GM12878 (cell line): ENCODE results near the gene SIK3. TPM values are rescaled to one million over a fixed set of nuclear protein-coding genes. Genes with fewer than 3 reads are reported as not detected.

Experiments
- ATAC-seq: fragments of 200-7000 bp; cut with Tn5 transposase; 3 replicates; pipeline ENCODE4 v1.9.1; 2020; ENCODE audit warnings: mild to moderate bottlenecking, moderate library complexity
- BruUV-seq: library from RNA; stranded (reverse); fragments of 400-500 nt; replicated peaks from 2 replicates; lab custom pipeline; 2021; lab: Mats Ljungman, UMichigan
- CTCF ChIA-PET: fragments of 300-600 bp; sonication (Branson Sonifier 250); formaldehyde crosslinking; extraction: SDS; loops from one replicate; lab custom pipeline; 2021; ENCODE audit warnings: inconsistent platforms; lab: Yijun Ruan, JAX
- POLR2A ChIA-PET: fragments of 350-600 bp; formaldehyde crosslinking; extraction: SDS; loops from one replicate; lab custom pipeline; 2021; ENCODE audit warnings: inconsistent platforms; lab: Charles Lee
- RAD21 ChIA-PET: fragments of 300-600 bp; sonication (Branson Sonifier 250); formaldehyde crosslinking; loops from one replicate; lab custom pipeline; 2023; ENCODE audit warnings: antibody characterized with exemption; ENCODE audit not compliant: unreplicated experiment; lab: Charles Lee
- SMC1A ChIA-PET: fragments of 300-600 bp; sonication (Branson Sonifier 250); formaldehyde crosslinking; loops from one replicate; lab custom pipeline; 2023; ENCODE audit not compliant: unreplicated experiment, uncharacterized antibody; lab: Charles Lee
- DNase-seq: peaks from one replicate; pipeline ENCODE4 v3.0.0-alpha.2; 2011; ENCODE audit warnings: low read depth, low spot score
- FAIRE-seq: peaks from 3 replicates; lab custom pipeline; 2011; peaks lifted over from hg19 to GRCh38; lab: Jason Lieb, UNC
- H2AFZ ChIP-seq: 2 replicates; pipeline ENCODE4 v1.6.0; 2011; ENCODE audit warnings: low read depth, low read length, control low read depth; ENCODE audit not compliant: control insufficient read depth
- H3K27ac ChIP-seq: 2 replicates; pipeline ENCODE4 v1.5.1; 2011; ENCODE audit warnings: control low read depth; ENCODE audit not compliant: control insufficient read depth, insufficient read depth
- H3K27me3 ChIP-seq, 2 experiments: replicated peaks in 1 of 2; 2 replicates each; pipeline versions ENCODE4 v1.6.0 to v1.6.1; 2011; ENCODE audit warnings: low read length in 1 of 2; ENCODE audit not compliant: control insufficient read depth in 2 of 2, insufficient read depth in 2 of 2
- H3K36me3 ChIP-seq, 2 experiments: 2 replicates each; pipeline ENCODE4 v1.5.1; 2011; ENCODE audit warnings: low read length in 1 of 2; ENCODE audit not compliant: control insufficient read depth in 2 of 2, insufficient read depth in 2 of 2
- H3K4me1 ChIP-seq: 2 replicates; pipeline ENCODE4 v1.6.1; 2011; ENCODE audit warnings: mild to moderate bottlenecking, low read length, moderate library complexity, mixed read lengths; ENCODE audit not compliant: control insufficient read depth, insufficient read depth
- H3K4me2 ChIP-seq: 2 replicates; pipeline ENCODE4 v1.6.0; 2011; ENCODE audit warnings: control low read depth; ENCODE audit not compliant: control insufficient read depth, insufficient read depth
- H3K4me3 ChIP-seq: fragments of 200-600 bp; sonication (generic); 2 replicates; pipeline ENCODE4 v1.5.1; 2016
- H3K79me2 ChIP-seq: 2 replicates; pipeline ENCODE4 v1.6.0; 2011; ENCODE audit warnings: low read length; ENCODE audit not compliant: control insufficient read depth, insufficient read depth
- H3K9ac ChIP-seq: 2 replicates; pipeline ENCODE4 v1.8.0; 2011; ENCODE audit warnings: low read length, control low read depth, mixed read lengths; ENCODE audit not compliant: control insufficient read depth, insufficient read depth
- H3K9me3 ChIP-seq: replicated peaks from 3 replicates; pipeline ENCODE4 v1.5.1; 2011; ENCODE audit warnings: mild to moderate bottlenecking, low read length; ENCODE audit not compliant: control insufficient read depth, insufficient read depth
- H4K20me1 ChIP-seq: 2 replicates; pipeline ENCODE4 v1.6.0; 2011; ENCODE audit not compliant: control insufficient read depth, insufficient read depth
- HDAC6 ChIP-seq: fragments of 200-600 bp; sonication (generic); IDR thresholded peaks from one replicate; pipeline ENCODE4 v1.8.0; 2017; ENCODE audit warnings: antibody characterized with exemption; ENCODE audit not compliant: unreplicated experiment
- SIX5 ChIP-seq: IDR thresholded peaks from 2 replicates; pipeline ENCODE4 v1.6.1; 2011; ENCODE audit warnings: mild to moderate bottlenecking, low read depth, low read length, moderate library complexity; ENCODE audit not compliant: severe bottlenecking
- STAT3 ChIP-seq: IDR thresholded peaks from 2 replicates; pipeline ENCODE4 v1.6.1; 2011; ENCODE audit warnings: low read depth, low read length, improper control_type of control experiment
- TCF3 ChIP-seq: IDR thresholded peaks from 2 replicates; pipeline ENCODE4 v1.6.1; 2012; ENCODE audit warnings: low read depth, mild to moderate bottlenecking, low read length, borderline replicate concordance; ENCODE audit not compliant: insufficient read depth
- ZNF217 ChIP-seq: fragments of 450-650 bp; IDR thresholded peaks from 2 replicates; pipeline ENCODE4 v1.6.1; 2017; ENCODE audit warnings: antibody characterized with exemption, mild to moderate bottlenecking
- WGBS: methylation state at CpG from one replicate; pipeline ENCODE4 v1.1.6; 2016; ENCODE audit warnings: low lambda C conversion rate; ENCODE audit not compliant: insufficient replicate concordance, insufficient coverage; ENCODE audit errors: missing lambda C conversion rate; 5-methylcytosine and 5-hydroxymethylcytosine counted together
- in situ Hi-C: fragments of 300-500 bp; cut with MboI; formaldehyde crosslinking; loops from 9 replicates; pipeline ENCODE4 v1.14.3; 2018; ENCODE audit warnings: mixed read lengths
- intact Hi-C: fragments of 100-400 bp; cut with micrococcal nuclease; formaldehyde crosslinking; loops from one replicate; pipeline ENCODE4 v1.14.2; 2022; ENCODE audit not compliant: unreplicated experiment
- polyA plus RNA-seq, 11 experiments: library from polyadenylated mRNA; depleted of rRNA in 4 of 11; unstranded in 6 of 11; stranded (reverse) in 5 of 11; fragments of >200 nt; fragmentation: Nextera tagmentation in 4 of 11; fragmentation: Illumina TruSeq in 1 of 11; extraction: Ambion mirVana in 4 of 11; extraction: Trizol in 1 of 11; gene quantifications; 1 replicate in 1 of 11; 2 replicates in 10 of 11; pipeline versions ENCODE4 v1.2.1 to v1.2.3, GENCODE V29; 2011 to 2016; ENCODE audit warnings: inconsistent platforms in 2 of 11, missing spikeins in 2 of 11, low read depth in 1 of 11
- total RNA-seq, 4 experiments: library from RNA; depleted of rRNA in 3 of 4; stranded (reverse); fragments of >200 nt in 3 of 4; fragmentation: Illumina TruSeq in 1 of 4; extraction: Trizol in 1 of 4; gene quantifications; 2 replicates each; pipeline versions ENCODE4 v1.2.1 to v1.2.3, GENCODE V29; 2013 to 2021

Gene SIK3
- total and polyA plus RNA-seq, 10 of the 15 experiments (the other 5 are each of a cell fraction or from before 2014, with no cell fraction given) = 2.5 to 31.9 (median 11.1) TPM

DNA sequence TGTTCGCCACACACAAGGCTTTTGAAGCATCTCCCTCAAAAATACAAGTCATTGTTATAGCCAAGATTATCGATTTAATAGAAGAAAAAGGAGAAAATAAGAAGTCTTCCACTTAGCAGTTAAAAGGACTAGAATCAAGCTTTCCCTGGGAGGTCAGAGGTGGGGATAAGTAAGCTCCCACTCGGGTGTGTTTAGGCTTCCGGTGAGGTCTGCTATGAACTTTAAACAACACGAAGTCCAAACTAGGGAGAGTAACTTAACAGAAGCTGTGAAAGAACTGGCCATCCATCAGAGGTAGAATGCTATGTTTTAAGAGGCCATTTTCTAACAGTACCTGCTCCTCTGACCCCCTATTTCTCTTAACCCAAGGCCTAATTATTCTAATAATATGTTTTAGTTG is 169.4 kb downstream of the SIK3 start:
- no peak overlapping the region for H2AFZ ChIP-seq
- no peaks in the 10 kb centered on the region; the same call in none of the 2 replicates for H3K79me2 ChIP-seq
- ChIA-PET RAD21 (interaction anchor here (0.6 to 2.6 kb wide), 15 partner anchors 39 to 252 kb away, joined by 3 to 15 read pairs (median 5); partner anchors contain the start of genes PAFAH1B2 and SIK3), SMC1A (interaction anchor here (0.5 to 3.2 kb wide), 22 partner anchors 9 to 215 kb away, joined by 3 to 21 read pairs (median 5); partner anchors contain the start of genes APOA5 and PAFAH1B2), POLR2A (interaction anchor here (0.7 to 1.4 kb wide), 3 partner anchors 26 to 168 kb away, joined by 3 to 5 read pairs (median 5); no protein-coding TSS in a partner anchor)
- no peaks in the 10 kb centered on the region for H3K27me3 ChIP-seq
- ATAC-seq (no peak), DNase-seq (no peak), FAIRE-seq (no peak)
- no peaks in the 10 kb centered on the region for H3K9me3 ChIP-seq
- 59% methylated on average over 5 of the region's 5 CpGs for WGBS
- peaks cover 3 to 14% of the 10 kb centered on the region in 2 experiments; a peak in 2 of 4 replicates for H3K36me3 ChIP-seq
- H3K9ac ChIP-seq = no peak overlapping the region
- no peaks in the 10 kb centered on the region for H4K20me1 ChIP-seq
- no peak overlapping the region for H3K4me3 ChIP-seq
- BruUV-seq = no TSS peak
- intact Hi-C loops = loop anchor here (5.0 kb wide), 1 partner anchor 168 kb away; the partner anchor contains the start of gene SIK3
- no peak for TF ChIP-seq ZNF217
- TF ChIP-seq HDAC6 = no peak
- TF ChIP-seq SIX5 = no peak
- TF ChIP-seq STAT3 = no peak
- TF ChIP-seq TCF3 = no peak
- TF ChIP-seq, all 136 proteins: peak for 0
- in situ Hi-C loops = no loop called here
- CTCF ChIA-PET = interaction anchor here (0.7 to 2.0 kb wide), 8 partner anchors 11 to 177 kb away, joined by 3 to 9 read pairs (median 4); no protein-coding TSS in a partner anchor
- no peak overlapping the region; the same call in 1 of the 2 replicates for H3K27ac ChIP-seq
- peaks cover 64% of the 10 kb centered on the region for H3K4me1 ChIP-seq
- H3K4me2 ChIP-seq = peak overlapping the region; percentile 39
